ENCODE measurements around the gene DYNLRB2. TPM values are rescaled to one million over a fixed set of nuclear protein-coding genes. Genes with fewer than 3 reads are reported as not detected.

The DYNLRB2 gene
- not detected for total RNA-seq

DNA sequence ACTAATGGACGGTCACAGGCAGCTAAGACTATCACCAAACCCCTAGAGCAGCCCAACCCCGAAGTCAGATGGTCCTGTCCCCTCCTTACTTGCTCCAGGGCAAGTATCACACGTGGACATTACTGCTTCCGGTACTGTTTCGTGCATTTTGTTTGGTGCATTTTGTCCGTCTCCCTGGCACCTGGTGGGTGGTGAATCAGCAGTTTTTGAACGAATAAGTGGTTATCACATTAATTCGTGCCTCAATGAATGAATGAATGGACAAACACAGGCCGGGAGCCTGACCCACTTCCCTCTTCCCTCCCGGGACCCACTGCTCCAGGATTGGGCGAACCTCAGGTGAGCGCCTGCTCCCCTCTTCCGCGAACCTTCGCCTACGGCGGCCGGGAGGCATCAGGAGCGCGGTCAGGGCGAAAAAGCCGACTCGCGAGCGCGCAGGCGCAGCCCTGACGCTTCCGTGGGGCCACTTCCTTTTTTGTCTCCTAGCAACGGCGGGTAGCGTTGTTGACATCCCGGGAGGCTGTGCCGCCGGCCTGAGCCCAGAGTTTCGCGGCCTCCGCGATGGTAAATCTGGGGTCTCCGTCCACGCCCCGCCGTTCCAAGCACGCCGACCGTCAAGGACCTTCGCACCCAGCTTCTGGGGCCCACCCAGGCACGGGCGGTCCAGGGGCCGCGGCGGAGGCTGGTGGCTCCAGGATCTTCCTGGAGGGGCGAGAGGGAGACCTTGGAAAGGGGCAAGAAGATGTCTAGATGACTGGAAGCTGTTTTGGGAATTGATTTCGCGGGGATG is at the start of gene DYNLRB2:
Gene DYNLRB2, plus strand, starts transcription at position 478 of the 790 bp plus-strand sequence. Its CDS starts 84 bp downstream, at position 562.
- CTCF ChIA-PET, result interaction anchor here (1.2 to 3.4 kb wide), 2 partner anchors 14 to 40 kb away, joined by 3 to 20 read pairs; no protein-coding TSS in a partner anchor
- Mint-ChIP-seq H3K9me3 (peaks cover 2% of the 10 kb centered on the region), H3K27me3 (no peaks in the 10 kb centered on the region), H3K4me1 (peaks cover 39% of the 10 kb centered on the region), H3K27ac (peak within 1 kb of the TSS; percentile 85), H3K4me3 (peak within 1 kb of the TSS; percentile 87), H3K36me3 (ENCODE audit: low read depth) (peaks cover 9% of the 10 kb centered on the region)
- peak; percentile 95 for DNase-seq
- POLR2A ChIA-PET, result no interaction called here

- Mint-ChIP-seq H3K4me1 (no peaks in the 10 kb centered on the region), H3K9me3 (peaks cover 12% of the 10 kb centered on the region), H3K36me3 (ENCODE audit: low read depth) (no peaks in the 10 kb centered on the region), H3K27me3 (peaks cover 10% of the 10 kb centered on the region), H3K4me3 (no peak overlapping the region), H3K27ac (no peak overlapping the region)
- POLR2A ChIA-PET, result no interaction called here
- CTCF ChIA-PET, result interaction anchor here (1.4 kb wide), 1 partner anchor 351 kb away, joined by 3 read pairs; no protein-coding TSS in a partner anchor
- no peak for DNase-seq
Observed at GRCh38 chr16:80500116-80500859, 40.5 kb upstream of the DYNLRB2 start.

DNA sequence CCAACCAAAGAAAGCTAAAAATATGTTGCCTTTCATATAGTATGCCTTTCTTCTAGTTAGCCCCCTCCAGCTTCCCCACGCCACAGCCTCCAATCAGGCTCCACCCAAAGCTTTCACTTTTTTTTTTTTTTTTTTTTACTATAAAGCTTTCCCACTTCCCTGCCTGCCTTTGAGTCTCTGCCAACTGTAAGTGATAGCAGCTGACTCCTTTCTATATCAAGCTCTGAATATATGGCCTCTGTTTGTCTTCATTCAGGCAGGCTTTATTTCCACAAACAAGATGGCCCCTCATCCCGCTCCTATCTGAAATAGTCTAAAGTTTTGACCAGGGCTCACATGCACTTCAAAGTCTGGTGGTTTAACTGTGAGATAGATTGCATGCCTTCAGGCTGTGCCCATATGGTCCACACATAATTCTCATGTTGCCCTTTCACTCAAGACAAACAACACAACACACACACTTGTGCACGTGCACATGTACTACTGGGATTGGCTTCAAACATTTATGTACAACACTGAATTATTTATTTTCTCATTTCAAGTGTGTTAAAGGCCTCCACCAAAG is 39.8 kb upstream of the DYNLRB2 start:
- CTCF ChIA-PET, result interaction anchor here (1.4 kb wide), 1 partner anchor 351 kb away, joined by 3 read pairs; no protein-coding TSS in a partner anchor
- peaks cover 12% of the 10 kb centered on the region for H3K9me3 Mint-ChIP-seq
- no peaks in the 10 kb centered on the region for H3K36me3 Mint-ChIP-seq (ENCODE audit: low read depth)
- no peak overlapping the region for H3K4me3 Mint-ChIP-seq
- DNase-seq, result no peak
- H3K4me1 Mint-ChIP-seq, result no peaks in the 10 kb centered on the region
- peaks cover 6% of the 10 kb centered on the region for H3K27me3 Mint-ChIP-seq
- POLR2A ChIA-PET, result no interaction called here
- no peak overlapping the region for H3K27ac Mint-ChIP-seq

DNA sequence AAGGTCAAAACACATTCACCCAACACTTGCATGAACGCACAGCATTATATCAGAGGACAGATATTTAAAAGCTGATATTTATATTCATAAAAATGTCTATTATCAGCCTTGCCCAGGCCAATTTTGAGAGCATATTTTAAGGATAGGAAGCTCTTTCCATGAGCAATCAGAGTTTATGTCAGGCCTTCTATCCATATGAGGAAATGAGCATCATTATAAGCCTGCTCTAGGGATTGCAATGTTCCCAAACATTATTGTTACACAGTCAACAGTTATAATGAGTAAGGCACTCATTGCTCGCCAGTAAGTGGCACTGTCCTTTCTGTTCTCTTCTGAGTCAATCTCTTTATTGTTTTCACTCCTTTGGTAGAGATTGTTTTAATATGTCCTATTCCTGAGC is 37.7 kb upstream of the DYNLRB2 start:
- no peak overlapping the region for H3K27ac Mint-ChIP-seq
- peaks cover 12% of the 10 kb centered on the region for H3K9me3 Mint-ChIP-seq
- ChIA-PET POLR2A (no interaction called here), CTCF (interaction anchor here (0.5 to 1.1 kb wide), 2 partner anchors 24 to 1397 kb away, joined by 5 to 8 read pairs; no protein-coding TSS in a partner anchor)
- no peak overlapping the region for H3K4me3 Mint-ChIP-seq
- H3K4me1 Mint-ChIP-seq, result no peaks in the 10 kb centered on the region
- no peaks in the 10 kb centered on the region for H3K36me3 Mint-ChIP-seq (ENCODE audit: low read depth)
- no peak for DNase-seq
- H3K27me3 Mint-ChIP-seq, result peaks cover 10% of the 10 kb centered on the region

DNA sequence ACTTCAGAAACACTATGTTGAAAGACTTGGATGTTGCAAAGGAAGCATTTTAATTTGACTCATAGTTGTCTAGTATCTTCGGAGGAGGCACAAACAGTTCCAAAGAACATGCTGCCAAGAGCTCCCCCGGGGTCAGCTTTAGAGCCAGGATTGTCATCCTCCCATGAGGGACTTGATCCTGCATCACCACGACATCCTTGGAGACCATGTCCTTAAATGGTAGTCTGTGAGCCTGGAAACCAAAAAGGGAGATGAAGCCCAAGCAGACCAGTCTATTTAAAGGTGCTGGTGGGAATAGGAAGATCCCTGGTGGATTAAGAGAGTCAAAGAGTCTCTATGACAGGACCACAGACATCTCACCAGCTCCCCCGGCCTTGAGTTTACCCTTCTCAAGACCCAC is 33.3 kb upstream of the DYNLRB2 start:
- H3K4me3 Mint-ChIP-seq, result no peak overlapping the region
- no peak for DNase-seq
- peaks cover 28% of the 10 kb centered on the region for H3K27me3 Mint-ChIP-seq
- POLR2A ChIA-PET, result no interaction called here
- no peak overlapping the region for H3K27ac Mint-ChIP-seq
- H3K9me3 Mint-ChIP-seq, result peaks cover 4% of the 10 kb centered on the region
- H3K4me1 Mint-ChIP-seq, result no peaks in the 10 kb centered on the region
- CTCF ChIA-PET, result interaction anchor here (0.7 kb wide), 1 partner anchor 19 kb away, joined by 3 read pairs; no protein-coding TSS in a partner anchor
- no peaks in the 10 kb centered on the region for H3K36me3 Mint-ChIP-seq (ENCODE audit: low read depth)

DNA sequence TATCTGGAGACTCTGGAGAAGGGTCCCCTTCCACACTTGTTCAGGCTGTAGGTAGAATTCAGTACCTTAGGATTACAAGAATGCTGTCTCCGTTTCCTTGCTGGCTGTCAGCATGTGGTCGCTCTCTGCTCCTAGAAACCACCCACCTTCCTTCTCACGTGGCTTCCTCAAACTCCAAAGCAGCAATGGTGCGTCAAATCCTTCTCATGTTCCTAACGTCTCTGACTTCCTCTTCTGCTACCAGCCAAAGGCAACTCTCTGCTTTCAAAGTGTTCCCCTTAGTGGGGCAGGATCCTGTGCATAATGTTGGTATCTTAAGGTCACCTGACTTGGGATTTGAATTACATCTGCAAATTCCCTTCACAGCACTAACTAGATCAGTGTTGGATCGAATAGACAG is 30.9 kb upstream of the DYNLRB2 start:
- CTCF ChIA-PET, result no interaction called here
- no peak for DNase-seq
- Mint-ChIP-seq H3K4me3 (no peak overlapping the region), H3K27ac (no peak overlapping the region), H3K36me3 (ENCODE audit: low read depth) (no peaks in the 10 kb centered on the region), H3K27me3 (peaks cover 26% of the 10 kb centered on the region), H3K4me1 (no peaks in the 10 kb centered on the region), H3K9me3 (no peaks in the 10 kb centered on the region)
- POLR2A ChIA-PET, result no interaction called here

DNA sequence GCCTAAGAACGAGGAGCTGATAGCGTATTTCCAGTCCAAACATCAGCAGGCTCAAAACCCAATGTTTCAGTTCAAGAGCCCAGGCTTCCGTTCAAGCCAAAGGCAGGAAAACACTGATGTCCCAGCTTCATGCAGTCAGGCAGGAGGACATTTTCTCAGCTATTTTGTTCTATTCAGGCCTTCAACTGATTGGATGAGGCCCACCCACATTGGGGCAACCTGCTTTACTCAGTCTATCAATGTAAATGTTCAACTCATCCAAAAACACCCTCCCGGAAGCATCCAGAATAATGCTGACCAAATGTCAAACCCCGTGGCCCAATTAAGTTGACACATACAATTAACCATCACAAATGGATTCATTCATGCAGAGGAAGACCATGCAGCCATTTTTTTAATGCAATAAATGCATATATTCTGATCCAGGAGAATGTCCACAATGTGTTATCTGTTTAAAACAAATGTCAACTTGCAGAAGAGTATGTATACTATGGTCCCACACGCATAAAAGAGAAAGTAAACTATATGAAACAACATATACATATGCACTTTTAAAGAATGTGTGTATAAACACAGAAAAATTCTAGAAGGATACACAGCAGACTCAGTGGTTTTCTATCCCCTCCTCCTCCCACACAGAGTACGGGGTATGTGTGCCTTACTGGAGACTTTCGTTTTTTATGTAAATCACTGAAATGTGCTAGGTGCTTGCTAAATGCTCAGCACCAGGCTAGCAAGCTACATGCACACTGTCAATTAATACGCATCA is 28.8 kb upstream of the DYNLRB2 start:
- no peak overlapping the region for H3K4me3 Mint-ChIP-seq
- H3K4me1 Mint-ChIP-seq, result no peaks in the 10 kb centered on the region
- H3K9me3 Mint-ChIP-seq, result no peaks in the 10 kb centered on the region
- DNase-seq, result no peak
- H3K36me3 Mint-ChIP-seq (ENCODE audit: low read depth), result no peaks in the 10 kb centered on the region
- ChIA-PET CTCF (no interaction called here), POLR2A (no interaction called here)
- no peak overlapping the region for H3K27ac Mint-ChIP-seq
- H3K27me3 Mint-ChIP-seq, result peaks cover 30% of the 10 kb centered on the region

GRCh38 chr16:80512593-80512853 is 28.3 kb upstream of the DYNLRB2 start:
- no peak for DNase-seq
- POLR2A ChIA-PET, result no interaction called here
- Mint-ChIP-seq H3K27ac (no peak overlapping the region), H3K9me3 (no peaks in the 10 kb centered on the region), H3K4me3 (no peak overlapping the region), H3K27me3 (peaks cover 28% of the 10 kb centered on the region), H3K36me3 (ENCODE audit: low read depth) (no peaks in the 10 kb centered on the region), H3K4me1 (peaks cover 1% of the 10 kb centered on the region)
- CTCF ChIA-PET, result no interaction called here

DNA sequence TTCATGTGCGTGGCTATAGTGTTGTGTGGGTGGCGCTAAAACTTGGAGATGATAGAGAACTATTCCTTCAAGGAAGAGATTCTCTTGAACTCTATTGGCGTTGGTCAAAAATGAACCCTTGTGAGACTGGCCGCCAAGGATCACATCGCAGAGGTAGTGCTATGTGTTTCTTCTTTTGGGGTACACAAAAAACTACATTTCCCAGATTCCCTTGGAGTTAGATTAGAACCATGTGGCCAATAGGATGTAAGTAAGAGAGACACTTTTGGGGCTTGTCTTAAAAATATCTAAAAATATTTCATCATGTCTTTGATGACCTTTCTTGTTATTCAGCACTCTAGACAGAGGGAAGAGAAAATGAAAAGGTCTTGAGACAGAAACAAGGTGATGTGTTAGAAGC is 25.4 kb upstream of the DYNLRB2 start:
- H3K9me3 Mint-ChIP-seq, result no peaks in the 10 kb centered on the region
- no peak overlapping the region for H3K27ac Mint-ChIP-seq
- H3K36me3 Mint-ChIP-seq (ENCODE audit: low read depth), result no peaks in the 10 kb centered on the region
- no peak overlapping the region for H3K4me3 Mint-ChIP-seq
- peaks cover 18% of the 10 kb centered on the region for H3K4me1 Mint-ChIP-seq
- DNase-seq, result no peak
- ChIA-PET CTCF (interaction anchor here (1.5 kb wide), 1 partner anchor 12 kb away, joined by 9 read pairs; no protein-coding TSS in a partner anchor), POLR2A (no interaction called here)
- peaks cover 15% of the 10 kb centered on the region for H3K27me3 Mint-ChIP-seq

DNA sequence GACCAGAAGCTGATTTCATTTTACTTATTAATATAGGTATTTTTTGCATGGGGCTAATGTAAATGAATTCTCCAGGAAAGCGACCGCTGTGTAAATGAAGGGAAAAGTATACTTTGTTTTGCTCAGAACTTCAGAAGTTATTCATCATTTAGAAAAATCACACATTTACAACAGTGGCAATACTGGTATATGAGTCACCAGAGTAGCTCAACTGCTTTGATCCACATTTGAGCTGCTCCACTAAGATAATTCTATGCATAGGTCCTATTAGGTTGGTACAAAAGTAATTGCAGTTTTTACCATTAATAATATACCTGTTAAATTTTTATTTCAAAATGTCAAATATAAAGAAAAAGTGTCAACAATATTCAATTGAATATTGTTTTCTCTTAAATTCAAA is 22.9 kb upstream of the DYNLRB2 start:
- H3K27me3 Mint-ChIP-seq, result peaks cover 15% of the 10 kb centered on the region
- H3K4me1 Mint-ChIP-seq, result peaks cover 18% of the 10 kb centered on the region
- H3K9me3 Mint-ChIP-seq, result no peaks in the 10 kb centered on the region
- POLR2A ChIA-PET, result no interaction called here
- DNase-seq, result no peak
- no peak overlapping the region for H3K27ac Mint-ChIP-seq
- no peaks in the 10 kb centered on the region for H3K36me3 Mint-ChIP-seq (ENCODE audit: low read depth)
- H3K4me3 Mint-ChIP-seq, result no peak overlapping the region
- CTCF ChIA-PET, result interaction anchor here (1.2 to 2.8 kb wide), 3 partner anchors 9 to 334 kb away, joined by 3 to 13 read pairs (median 5); no protein-coding TSS in a partner anchor

DNA sequence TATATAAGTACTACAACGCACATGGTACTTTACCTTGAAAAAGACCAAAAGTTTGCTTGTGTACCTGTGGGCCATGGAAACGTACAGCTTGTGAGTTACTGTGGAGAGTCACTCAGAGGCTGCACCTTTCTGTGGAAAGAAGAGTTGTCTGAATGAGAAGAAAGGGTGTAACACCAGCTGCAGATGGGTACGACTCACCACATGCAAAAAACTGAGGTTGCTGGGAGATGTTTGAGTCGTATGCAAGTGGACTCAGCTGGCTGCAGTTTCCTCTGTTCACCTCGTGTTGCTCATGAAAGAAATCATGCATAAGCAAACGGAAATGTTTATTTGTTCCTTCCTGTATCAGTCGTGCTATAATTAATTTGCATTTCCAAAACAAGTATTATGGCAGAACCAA is 22.4 kb upstream of the DYNLRB2 start:
- ChIA-PET POLR2A (no interaction called here), CTCF (interaction anchor here (1.2 to 2.8 kb wide), 3 partner anchors 8 to 334 kb away, joined by 3 to 13 read pairs (median 5); no protein-coding TSS in a partner anchor)
- Mint-ChIP-seq H3K27ac (peak overlapping the region; percentile 36), H3K36me3 (ENCODE audit: low read depth) (no peaks in the 10 kb centered on the region), H3K27me3 (peaks cover 15% of the 10 kb centered on the region), H3K9me3 (no peaks in the 10 kb centered on the region), H3K4me3 (no peak overlapping the region), H3K4me1 (peaks cover 18% of the 10 kb centered on the region)
- DNase-seq, result peak; percentile 46

DNA sequence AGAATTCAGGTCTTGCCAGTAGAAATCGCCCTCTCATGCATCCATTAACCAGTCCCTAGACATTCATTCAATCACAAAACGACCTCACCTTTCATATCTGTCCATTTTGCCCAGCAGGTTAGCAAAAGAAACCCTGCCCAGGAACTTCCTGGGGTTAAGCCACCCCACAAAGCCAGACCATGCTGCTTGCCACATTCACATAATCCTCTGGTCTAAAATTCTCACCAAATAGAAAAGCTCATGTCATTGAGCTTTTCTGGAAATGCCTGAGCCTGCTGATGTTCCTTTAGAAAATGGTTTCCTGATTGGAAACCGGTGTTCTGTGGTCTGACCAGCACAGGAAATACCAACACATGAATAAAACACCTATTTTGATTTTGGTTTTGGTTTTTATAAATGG is 21.6 kb upstream of the DYNLRB2 start:
- H3K4me1 Mint-ChIP-seq, result peaks cover 18% of the 10 kb centered on the region
- DNase-seq, result no peak
- H3K9me3 Mint-ChIP-seq, result no peaks in the 10 kb centered on the region
- CTCF ChIA-PET, result interaction anchor here (1.2 to 2.8 kb wide), 2 partner anchors 8 to 333 kb away, joined by 3 to 13 read pairs; no protein-coding TSS in a partner anchor
- POLR2A ChIA-PET, result no interaction called here
- peak overlapping the region; percentile 38 for H3K4me3 Mint-ChIP-seq
- peaks cover 15% of the 10 kb centered on the region for H3K27me3 Mint-ChIP-seq
- peak overlapping the region; percentile 36 for H3K27ac Mint-ChIP-seq
- no peaks in the 10 kb centered on the region for H3K36me3 Mint-ChIP-seq (ENCODE audit: low read depth)

Measured in activated CD4-positive, alpha-beta memory T cell treated with anti-CD3 and anti-CD28 coated beads, Interleukin-2, amount 10 ng/mL, durations not matched to agents 7 days and 5 days (primary cell).